NCI-H2196 (cell line): Measurements from ENCODE around the gene DNAJC13.
"Not testable (repeated sequence)": the region's sequence is repeated elsewhere in the genome, so short reads cannot be mapped to it uniquely, and the experiment has no call there.

Source experiments
- DNase-seq: peaks from one replicate; lab custom pipeline; 2025; ENCODE audit not compliant: unreplicated experiment; lab: John Stamatoyannopoulos, UW

Gene DNAJC13

GRCh38 chr3:132416807-132417694, at the start of gene DNAJC13:
TSS of gene DNAJC13 (plus strand) at chr3:132417502. CDS start at chr3:132434551, 17,049 bp downstream.
- peak; percentile 98 for DNase-seq

DNA sequence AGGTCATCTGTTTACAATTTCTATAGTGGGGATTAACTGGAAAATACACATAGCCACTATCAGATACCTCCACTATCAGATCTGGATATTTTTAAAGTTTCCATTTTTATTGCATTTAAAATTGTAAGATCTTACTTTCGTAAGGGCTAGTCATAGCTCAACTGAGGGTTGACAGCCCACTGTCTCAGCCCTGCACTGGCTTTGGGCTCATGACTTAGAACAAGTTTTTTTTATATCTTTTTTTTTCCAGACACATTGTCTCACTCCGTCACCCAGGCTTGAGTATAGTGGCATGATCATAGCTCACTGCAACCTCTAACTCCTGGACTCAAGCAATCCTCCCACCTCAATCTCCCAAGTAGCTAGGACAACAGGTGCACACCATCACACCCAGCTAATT, 48.8 kb upstream of the DNAJC13 start:
- no peak for DNase-seq

GRCh38 chr3:132368962-132369361, 48.3 kb upstream of the DNAJC13 start:
- no peak for DNase-seq

GRCh38 chr3:132376945-132377354, 40.4 kb upstream of the DNAJC13 start:
- not testable (repeated sequence) for DNase-seq

- DNase-seq, result no peak
Observed at GRCh38 chr3:132378048-132378762, 39.1 kb upstream of the DNAJC13 start.

GRCh38 chr3:132378846-132379245, 38.5 kb upstream of the DNAJC13 start:
- DNase-seq, result peak; percentile 52

- no peak for DNase-seq
Observed at GRCh38 chr3:132380920-132381319, 36.4 kb upstream of the DNAJC13 start.

DNA sequence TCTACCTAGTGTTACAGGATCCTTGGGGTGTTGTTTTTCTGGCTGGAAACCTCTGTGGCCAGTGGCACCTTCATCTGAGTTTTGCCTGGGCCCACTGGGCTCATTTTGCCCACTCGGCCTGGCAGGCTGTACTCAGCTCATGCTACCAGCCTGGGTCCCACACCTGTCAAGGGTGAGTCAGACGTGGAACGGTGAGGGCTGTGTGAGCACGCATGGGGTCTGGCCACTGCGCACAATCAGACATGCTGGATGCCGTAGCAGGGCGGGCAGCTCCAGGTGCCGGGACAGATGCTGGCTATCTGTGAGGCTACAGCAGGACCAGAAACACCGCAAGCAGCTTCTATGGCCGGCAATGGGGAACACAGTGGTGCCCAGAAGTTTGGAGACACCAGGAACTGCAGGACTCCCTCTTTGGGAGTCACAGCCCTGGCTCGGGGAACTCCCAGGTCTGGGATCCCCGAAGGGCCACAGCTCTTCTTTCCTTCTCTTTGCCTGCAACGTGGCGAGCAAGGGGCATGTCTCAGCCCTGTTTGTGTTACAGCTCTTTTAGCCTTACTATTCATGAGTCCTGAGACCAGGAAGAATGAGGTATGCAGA, 35.9 kb upstream of the DNAJC13 start:
- no peak for DNase-seq

GRCh38 chr3:132382267-132382666, 35.0 kb upstream of the DNAJC13 start:
- DNase-seq, result no peak

DNA sequence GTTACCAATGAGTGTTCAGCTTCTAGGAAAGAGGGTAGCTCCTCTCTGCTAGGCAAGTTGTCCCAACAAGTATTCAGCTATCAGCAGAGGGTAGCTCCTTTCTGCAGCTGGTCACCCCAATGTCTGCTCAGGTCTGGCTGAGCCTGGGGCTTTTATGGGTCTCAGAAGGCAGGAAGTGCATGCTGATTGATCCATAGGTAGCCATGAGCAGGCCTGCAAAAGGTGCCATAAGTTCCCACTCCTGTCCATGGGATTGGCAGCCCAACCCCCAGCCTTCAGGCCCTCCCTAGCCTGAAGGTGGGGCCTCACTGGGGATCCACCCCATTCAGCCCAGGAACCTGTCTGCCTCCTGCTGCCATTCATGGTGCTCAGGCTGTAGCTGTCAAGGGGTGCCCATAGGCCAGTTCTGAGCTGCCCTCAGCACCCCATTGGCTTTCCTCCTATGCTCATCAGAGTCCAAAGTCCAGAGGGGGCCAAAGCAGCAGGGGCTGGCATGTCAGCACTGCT, 34.6 kb upstream of the DNAJC13 start:
- no peak for DNase-seq

DNA sequence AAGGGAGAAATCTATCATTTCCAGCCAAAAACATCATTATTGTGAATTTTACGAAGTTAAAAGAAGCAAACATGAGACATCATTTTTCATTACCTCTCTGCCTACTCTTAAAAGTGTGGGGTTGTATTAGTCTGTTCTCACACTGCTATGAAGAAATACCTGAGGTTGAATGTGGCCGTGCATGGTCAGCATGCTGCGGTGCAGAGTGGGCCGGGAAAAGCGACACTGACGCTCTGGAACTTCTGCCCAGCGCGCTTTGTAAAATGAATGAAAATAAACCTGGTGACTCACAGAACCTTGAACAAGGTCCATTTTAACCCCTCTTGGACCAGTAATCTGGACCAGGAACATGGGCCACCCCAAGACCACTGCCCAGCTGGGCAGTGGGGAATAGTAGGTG, 31.0 kb upstream of the DNAJC13 start:
- no peak for DNase-seq

- DNase-seq, result not testable (repeated sequence)
Observed at GRCh38 chr3:132392675-132393074, 24.6 kb upstream of the DNAJC13 start.

DNA sequence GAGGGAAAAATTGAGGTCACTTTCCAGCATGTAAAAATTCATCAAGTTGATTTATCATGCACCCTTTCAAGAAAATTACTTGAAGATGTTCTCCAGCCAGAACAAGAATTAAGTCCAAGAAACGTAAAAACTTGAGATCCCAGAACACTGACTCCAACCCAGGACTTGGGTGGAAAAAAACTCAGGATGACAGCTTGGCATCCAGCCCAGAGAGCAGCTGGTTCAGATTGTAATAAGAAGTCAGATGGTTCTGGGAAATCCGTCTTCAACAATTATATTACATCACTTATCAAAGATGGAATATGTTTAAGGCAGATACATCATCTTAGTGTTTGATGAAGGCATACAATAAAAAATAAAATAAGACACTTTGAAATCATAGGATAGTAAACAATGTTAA, 23.0 kb upstream of the DNAJC13 start:
- DNase-seq, result no peak

- no peak for DNase-seq
Observed at GRCh38 chr3:132395126-132395525, 22.2 kb upstream of the DNAJC13 start.

DNA sequence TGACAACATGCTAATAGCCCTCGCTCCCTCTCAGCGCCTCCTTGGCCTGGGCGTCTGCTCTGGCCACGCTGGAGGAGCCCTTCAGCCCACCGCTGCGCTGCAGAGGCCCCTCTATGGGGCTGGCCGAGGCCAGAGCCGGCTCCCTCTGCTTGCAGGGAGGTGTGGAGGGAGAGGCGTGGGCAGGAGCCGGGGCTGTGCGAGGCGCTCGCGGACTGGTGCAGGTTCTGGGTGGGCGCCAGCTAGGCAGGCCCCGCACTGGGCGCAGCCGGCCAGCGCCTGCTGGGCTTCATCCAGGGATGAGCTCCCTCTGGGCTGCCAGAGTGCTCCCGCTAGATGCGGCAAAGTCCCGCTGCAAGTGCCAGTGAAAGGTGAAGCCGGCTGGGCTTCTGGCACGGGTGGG, 21.0 kb upstream of the DNAJC13 start:
- no peak for DNase-seq

DNA sequence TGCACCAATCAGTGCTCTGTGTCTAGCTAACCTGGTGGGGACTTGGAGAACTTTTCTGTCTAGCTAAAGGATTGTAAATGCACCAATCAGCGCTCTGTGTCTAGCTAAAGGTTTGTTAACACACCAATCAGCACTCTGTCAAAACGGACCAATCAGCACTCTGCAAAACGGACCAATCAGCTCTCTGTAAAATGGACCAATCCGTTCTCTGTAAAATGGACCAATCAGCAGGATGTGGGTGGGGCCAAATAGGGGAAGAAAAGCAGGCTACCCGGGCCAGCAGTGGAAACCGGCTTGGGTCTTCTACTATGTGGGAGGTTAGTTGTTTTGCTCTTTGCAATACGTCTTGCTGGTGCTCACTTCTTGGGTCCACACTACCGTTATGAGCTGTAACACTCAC, 20.5 kb upstream of the DNAJC13 start:
- DNase-seq, result not testable (repeated sequence)

GRCh38 chr3:132399054-132399929, 18.0 kb upstream of the DNAJC13 start:
- peak; percentile 62 for DNase-seq

- DNase-seq, result no peak
Observed at GRCh38 chr3:132401255-132401654, 16.0 kb upstream of the DNAJC13 start.

- DNase-seq, result no peak
Observed at GRCh38 chr3:132404276-132404675, 13.0 kb upstream of the DNAJC13 start.

DNA sequence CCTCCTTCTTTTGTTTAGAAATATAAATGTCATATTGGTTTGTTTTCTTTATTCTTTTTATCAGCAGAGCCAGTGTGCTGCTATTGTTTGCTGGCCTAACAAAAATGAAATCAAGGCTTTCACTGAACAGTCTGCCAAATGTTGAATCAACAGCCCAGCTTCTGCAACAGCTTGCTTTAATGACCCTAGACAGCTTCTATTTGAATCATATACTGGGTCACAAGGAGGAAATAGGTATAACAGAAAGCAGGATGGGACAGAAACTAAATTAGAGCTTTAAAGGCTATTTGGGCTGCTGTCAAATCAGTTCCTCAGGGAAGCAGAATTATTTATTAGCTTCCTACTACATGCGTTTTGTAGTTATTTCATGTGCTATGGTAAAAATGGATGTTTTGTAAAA, 12.1 kb upstream of the DNAJC13 start:
- peak; percentile 33 for DNase-seq
